Sciatic nerve (tissue), 2 donors: ENCODE measurements around the gene ADORA3. TPM values are rescaled to one million over a fixed set of nuclear protein-coding genes. Genes with fewer than 3 reads are reported as not detected.

Experiments used
- ATAC-seq: fragments of 200-7000 bp; cut with Tn5 transposase; one replicate; pipeline ENCODE4 v1.9.1; 2020; ENCODE audit warnings: mild to moderate bottlenecking, moderate library complexity
- DNase-seq: peaks from one replicate; pipeline ENCODE4 v3.0.0-alpha.2; 2020; ENCODE audit warnings: low spot score
- intact Hi-C: fragments of 100-400 bp; cut with DNase I; formaldehyde crosslinking; loops from one replicate; pipeline ENCODE4 v1.14.2; 2022
- total RNA-seq: library from RNA; stranded (reverse); fragmentation: NEBNext Ultra II Directional; extraction: Animal tissue kit (Norgen Biotek cat#: 25700); gene quantifications from one replicate; pipeline ENCODE4 v1.2.1, GENCODE V29; 2021
- donor health status: DM: no; HTN: no; CAD: no.
- donor health status: DM: no; HTN: no; CAD: no.

ADORA3 gene
- total RNA-seq, 1 donor from 2014 or later = 3.8 TPM

DNA sequence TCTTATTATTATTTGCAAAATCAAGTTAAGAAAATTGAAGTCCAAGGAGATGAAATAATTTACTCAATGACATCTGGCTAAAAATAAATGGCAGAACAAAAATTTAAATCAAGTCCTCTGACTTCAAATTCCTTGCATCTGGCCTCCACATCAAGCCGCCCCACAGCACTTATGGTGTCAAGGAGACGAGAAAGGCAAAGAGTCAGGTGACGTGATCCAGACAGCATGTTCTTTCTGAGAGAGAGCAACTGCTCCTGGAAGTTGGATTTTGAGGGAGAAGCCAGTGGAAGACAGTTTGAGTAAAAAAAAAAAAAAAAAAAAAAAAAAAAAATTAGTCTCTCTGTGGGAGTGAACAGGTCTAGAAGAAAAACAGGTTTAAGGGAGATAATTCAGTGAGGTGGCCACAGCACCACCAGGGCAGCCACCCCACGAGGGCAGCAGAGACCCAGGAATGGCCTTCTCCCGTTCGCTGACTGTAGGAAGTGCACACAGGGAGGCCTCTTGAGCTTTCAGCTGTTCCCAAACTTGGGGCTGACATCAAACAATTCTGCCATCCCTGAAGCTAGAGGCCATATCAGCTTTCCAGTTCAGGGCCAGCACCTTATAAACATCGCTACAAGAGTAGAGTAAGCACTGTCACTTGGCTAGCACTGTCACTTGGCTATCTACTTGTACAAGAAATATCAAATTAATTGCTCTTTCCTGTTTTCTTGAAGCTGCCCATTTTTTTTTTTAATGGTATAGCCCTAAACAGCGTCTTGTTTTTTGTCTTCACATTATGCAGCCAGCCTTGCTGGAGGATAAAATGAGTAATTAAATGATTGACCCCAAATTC lies 21.8 kb downstream of the ADORA3 start:
- ATAC-seq (peak; percentile 97), DNase-seq (peak; percentile 85)
- intact Hi-C loops = loop anchor here (10.0 kb wide), 1 partner anchor 283 kb away; no protein-coding TSS in a partner anchor

DNA sequence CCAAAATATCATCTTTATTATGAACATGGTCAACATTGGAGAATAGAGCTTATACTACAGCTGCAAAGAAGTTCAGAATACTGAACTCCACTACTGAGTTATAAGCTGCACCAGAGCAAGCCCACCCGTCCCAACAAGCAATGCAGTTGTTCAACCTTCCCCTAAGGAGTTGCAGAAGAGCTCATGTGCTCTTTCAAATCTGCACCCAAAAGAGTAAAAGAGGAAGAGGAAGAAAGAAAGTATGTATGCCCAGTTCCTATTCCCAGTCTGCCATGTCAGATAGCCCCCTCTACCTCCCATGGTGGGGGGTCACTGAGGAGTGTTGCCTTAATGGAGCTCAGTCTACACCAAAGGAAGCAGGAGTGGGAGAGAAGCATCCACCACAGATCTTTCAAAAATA lies 22.8 kb downstream of the ADORA3 start:
- DNase-seq (no peak), ATAC-seq (no peak)
- intact Hi-C loops = loop anchor here (10.0 kb wide), 1 partner anchor 284 kb away; no protein-coding TSS in a partner anchor

DNA sequence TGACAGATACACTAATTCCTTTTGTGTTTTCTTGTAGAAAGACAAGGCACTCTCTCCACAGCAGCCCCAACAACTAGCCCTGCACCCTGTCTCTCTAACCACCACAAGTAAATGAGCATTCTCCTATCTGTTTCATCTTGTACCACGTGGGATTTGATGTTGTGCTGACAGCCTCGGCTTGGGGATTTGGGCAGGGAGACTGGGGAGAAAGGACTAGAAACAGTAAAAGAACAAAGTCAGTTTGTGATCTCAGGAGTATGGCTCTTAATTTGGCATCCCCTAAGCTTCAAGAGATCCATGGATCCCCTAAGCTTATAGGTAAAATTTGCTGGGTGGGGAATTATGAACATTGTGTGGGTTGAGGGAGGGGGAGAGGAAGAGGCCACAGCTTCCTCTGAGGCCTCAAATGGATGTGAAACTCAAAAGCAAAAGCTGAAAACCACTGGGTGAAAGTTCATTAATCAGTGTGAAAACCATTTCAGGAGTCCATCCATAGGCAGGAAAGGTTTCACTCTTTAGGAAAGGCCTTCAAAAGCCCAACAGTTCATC lies 26.6 kb downstream of the ADORA3 start:
- ATAC-seq (no peak), DNase-seq (no peak)
- intact Hi-C loops = no loop called here

GRCh38 chr1:111476214-111476613 lies 27.2 kb downstream of the ADORA3 start:
- DNase-seq = no peak
- no peak for ATAC-seq
- intact Hi-C loops = no loop called here

- ATAC-seq (no peak), DNase-seq (no peak)
- intact Hi-C loops = no loop called here
Observed at GRCh38 chr1:111475701-111476100, 27.7 kb downstream of the ADORA3 start.

GRCh38 chr1:111474521-111474920 lies 28.9 kb downstream of the ADORA3 start:
- intact Hi-C loops = no loop called here
- DNase-seq (no peak), ATAC-seq (no peak)

DNA sequence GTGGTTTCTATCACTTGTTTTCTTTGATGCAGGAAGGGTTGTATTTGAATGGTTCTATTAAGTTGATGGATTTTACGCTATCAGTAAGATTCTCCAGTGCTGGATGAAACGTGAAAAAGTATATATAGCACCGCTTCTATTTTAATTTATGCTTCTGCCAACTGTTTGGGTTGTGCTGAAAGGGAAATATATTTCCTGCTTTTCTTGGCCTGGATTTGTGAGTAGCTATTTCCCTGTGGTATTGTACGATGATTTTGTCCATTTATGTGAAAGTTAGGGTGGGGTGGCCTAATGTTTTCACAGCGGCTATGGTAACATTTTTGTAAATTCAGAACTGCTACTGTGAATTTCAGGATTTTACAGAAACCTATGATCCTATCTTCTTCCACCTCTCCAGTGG lies 29.3 kb downstream of the ADORA3 start:
- intact Hi-C loops = no loop called here
- no peak for DNase-seq
- ATAC-seq = no peak

GRCh38 chr1:111471538-111471937 lies 31.9 kb downstream of the ADORA3 start:
- no peak for ATAC-seq
- intact Hi-C loops = no loop called here
- no peak for DNase-seq

- intact Hi-C loops = no loop called here
- ATAC-seq (peak; percentile 90), DNase-seq (no peak)
Observed at GRCh38 chr1:111471012-111471411, 32.4 kb downstream of the ADORA3 start.

- intact Hi-C loops = no loop called here
- DNase-seq (no peak), ATAC-seq (no peak)
Observed at GRCh38 chr1:111470596-111470995, 32.8 kb downstream of the ADORA3 start.

DNA sequence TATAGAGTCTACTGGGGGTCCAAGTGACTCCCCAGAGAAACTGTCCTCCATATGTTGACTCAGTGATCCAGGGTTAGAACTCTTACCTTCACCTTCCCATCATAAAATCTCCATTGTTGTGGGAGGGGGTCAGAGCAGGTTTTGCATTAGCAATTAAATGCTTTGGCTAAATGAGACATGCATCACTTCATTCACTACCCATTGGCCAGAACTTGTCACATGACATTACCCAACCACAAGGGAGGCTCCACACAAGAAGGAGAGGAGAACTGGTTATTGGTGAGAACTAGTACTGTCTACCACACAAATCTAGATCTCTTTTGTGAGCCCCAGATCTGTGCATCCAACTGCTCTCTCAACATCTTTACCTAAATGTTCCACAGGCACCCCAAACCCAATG lies 33.9 kb downstream of the ADORA3 start:
- intact Hi-C loops = no loop called here
- ATAC-seq (no peak), DNase-seq (no peak)

GRCh38 chr1:111468717-111469100 lies 34.7 kb downstream of the ADORA3 start:
- intact Hi-C loops = no loop called here
- DNase-seq (no peak), ATAC-seq (no peak)

GRCh38 chr1:111467865-111468716 lies 35.3 kb downstream of the ADORA3 start:
- ATAC-seq (no peak), DNase-seq (no peak)
- intact Hi-C loops = no loop called here

GRCh38 chr1:111466480-111466879 lies 37.0 kb downstream of the ADORA3 start:
- no peak for ATAC-seq

DNA sequence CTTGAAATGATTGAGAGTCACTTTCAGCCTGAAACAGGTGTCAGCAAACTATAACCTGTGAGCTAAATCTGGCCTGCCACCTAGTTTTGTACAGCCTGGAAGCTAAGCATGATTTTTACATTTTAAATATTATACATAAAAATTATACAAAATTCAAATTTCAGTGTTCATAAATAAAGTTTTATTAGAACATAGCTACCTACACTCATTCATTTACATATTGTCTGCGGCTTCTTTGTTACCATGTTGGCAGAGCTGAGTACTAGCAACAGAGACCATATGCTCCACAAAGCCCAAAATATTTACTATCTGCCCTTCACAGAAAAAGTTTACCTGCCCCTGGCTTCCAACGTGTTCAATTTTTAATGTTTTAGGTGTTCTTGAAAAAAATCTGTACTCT lies 37.7 kb downstream of the ADORA3 start:
- no peak for DNase-seq
- ATAC-seq = no peak
- intact Hi-C loops = no loop called here

More at GRCh38 chr1:111466480-111466879, 37.0 kb downstream of the ADORA3 start:
- no peak for DNase-seq
- intact Hi-C loops = no loop called here

- ATAC-seq = no peak
- no peak for DNase-seq
- intact Hi-C loops = no loop called here
Observed at GRCh38 chr1:111463029-111463683, 40.3 kb downstream of the ADORA3 start.

DNA sequence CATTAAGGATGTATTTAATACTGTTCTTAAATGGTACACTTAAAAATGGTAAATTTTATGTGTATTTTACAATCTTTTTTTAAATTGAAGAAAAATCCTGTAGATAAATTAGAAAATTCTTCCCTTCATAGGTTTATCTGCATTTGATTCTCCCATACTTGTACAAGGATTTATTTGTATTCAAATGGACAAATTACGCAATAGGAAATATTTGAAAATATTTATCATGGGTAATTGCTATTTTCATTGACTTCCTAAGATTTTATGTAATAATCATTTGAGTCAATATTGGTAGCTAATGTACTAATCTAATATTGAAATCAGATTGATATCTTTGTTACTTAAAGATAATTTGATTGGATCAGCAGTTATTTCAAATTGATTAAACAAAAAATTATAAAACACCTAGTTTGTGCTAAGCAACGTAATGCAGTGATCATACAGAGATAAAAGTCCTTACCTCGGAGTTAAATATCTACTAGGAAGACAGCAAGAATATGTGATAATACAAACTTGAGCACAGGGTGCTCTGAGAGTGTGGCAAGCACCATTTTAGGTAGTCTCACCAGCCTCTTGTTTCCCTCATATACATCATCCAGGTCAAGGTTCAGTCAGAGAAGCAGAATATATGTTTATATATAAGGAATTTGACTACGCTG lies 40.9 kb downstream of the ADORA3 start:
- intact Hi-C loops = no loop called here
- ATAC-seq (no peak), DNase-seq (no peak)

DNA sequence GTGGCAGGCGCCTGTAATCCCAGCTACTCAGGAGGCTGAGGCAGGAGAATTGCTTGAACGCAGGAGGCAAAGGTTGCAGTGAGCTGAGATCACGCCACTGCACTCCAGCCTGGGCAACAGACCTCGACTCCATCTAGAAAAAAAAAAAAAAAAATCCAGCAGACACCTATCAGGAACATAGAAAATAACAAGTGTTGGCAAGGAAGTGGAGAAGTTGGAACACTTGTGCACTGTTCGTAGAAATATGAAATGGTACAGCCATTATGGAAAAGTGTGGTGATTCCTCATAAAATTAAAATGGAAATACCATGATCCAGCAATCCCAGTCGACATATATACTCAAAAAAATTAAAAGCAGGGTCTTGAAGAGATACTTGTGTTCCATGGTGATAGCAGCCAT lies 41.7 kb downstream of the ADORA3 start:
- DNase-seq = no peak
- intact Hi-C loops = no loop called here
- no peak for ATAC-seq

- DNase-seq (no peak), ATAC-seq (no peak)
- intact Hi-C loops = no loop called here
Observed at GRCh38 chr1:111455642-111456031, 47.8 kb downstream of the ADORA3 start.
